Liver (tissue), 9 donors: ENCODE data around the gene PROZ. TPM values are rescaled to one million over a fixed set of nuclear protein-coding genes. Genes with fewer than 3 reads are reported as not detected.
A peak's percentile ranks its signal among the peaks of the same experiment; 100 is the strongest.

Source experiments
- DNase-seq: peaks from one replicate; pipeline ENCODE4 v3.0.0-alpha.2; 2017; ENCODE audit warnings: low spot score
- H3K27ac ChIP-seq, 2 donors: one replicate each; pipeline ENCODE4 v1.7.0; 2013; ENCODE audit warnings: inconsistent platforms in 2 of 2, low read length in 2 of 2, control low read depth in 1 of 2, low read depth in 1 of 2, mild to moderate bottlenecking in 1 of 2
- H3K27me3 ChIP-seq, 4 donors: one replicate each; pipeline versions ENCODE4 v1.6.1 to v1.7.0; 2013; ENCODE audit warnings: low read length in 3 of 4, inconsistent platforms in 1 of 4, mild to moderate bottlenecking in 1 of 4, moderate library complexity in 1 of 4; ENCODE audit not compliant: control insufficient read depth in 4 of 4, insufficient read depth in 4 of 4
- H3K36me3 ChIP-seq, 4 donors: one replicate each; pipeline versions ENCODE4 v1.6.1 to v1.7.0; 2013; ENCODE audit warnings: low read length in 3 of 4, mild to moderate bottlenecking in 3 of 4, low read depth in 1 of 4, moderate library complexity in 1 of 4; ENCODE audit not compliant: control insufficient read depth in 4 of 4, insufficient read depth in 3 of 4
- H3K4me1 ChIP-seq, 4 donors: one replicate each; pipeline versions ENCODE4 v1.6.1 to v1.7.0; 2013; ENCODE audit warnings: low read length in 3 of 4, mild to moderate bottlenecking in 3 of 4, moderate library complexity in 1 of 4; ENCODE audit not compliant: control insufficient read depth in 4 of 4, insufficient read depth in 4 of 4
- H3K4me3 ChIP-seq, 3 donors: one replicate each; pipeline versions ENCODE4 v1.6.1 to v1.7.0; 2013; ENCODE audit warnings: low read length in 3 of 3, control low read depth in 1 of 3, low read depth in 1 of 3, mild to moderate bottlenecking in 1 of 3
- H3K9ac ChIP-seq, 2 donors: one replicate each; pipeline ENCODE4 v1.7.0; 2013; ENCODE audit warnings: low read length in 2 of 2, mild to moderate bottlenecking in 2 of 2, moderate library complexity in 2 of 2, control low read depth in 1 of 2, low read depth in 1 of 2
- H3K9me3 ChIP-seq, 4 donors: one replicate each; pipeline versions ENCODE4 v1.6.1 to v1.7.0; 2013; ENCODE audit warnings: low read length in 3 of 4; ENCODE audit not compliant: control insufficient read depth in 4 of 4
- EGR1 ChIP-seq, 2 donors: IDR thresholded peaks; 2 replicates each; pipeline ENCODE4 v1.6.1; 2016 to 2018; ENCODE audit warnings: antibody characterized with exemption in 2 of 2, low read depth in 2 of 2
- FOXA1 ChIP-seq: IDR thresholded peaks from 2 replicates; pipeline ENCODE4 v1.6.1; 2016; ENCODE audit warnings: antibody characterized with exemption
- FOXA2 ChIP-seq: IDR thresholded peaks from 2 replicates; pipeline ENCODE4 v1.6.1; 2016; ENCODE audit warnings: antibody characterized with exemption
- GABPA ChIP-seq, 2 donors: IDR thresholded peaks in 1 of 2; conservative IDR thresholded peaks in 1 of 2; 2 replicates each; pipeline ENCODE4 v1.6.1; 2016; ENCODE audit warnings: antibody characterized with exemption in 2 of 2, mild to moderate bottlenecking in 1 of 2, moderate library complexity in 1 of 2
- HNF4A ChIP-seq, 2 donors: conservative IDR thresholded peaks; 2 replicates each; pipeline ENCODE4 v1.6.1; 2016; ENCODE audit warnings: antibody characterized with exemption in 2 of 2, mild to moderate bottlenecking in 2 of 2
- HNF4G ChIP-seq: IDR thresholded peaks from 2 replicates; pipeline ENCODE4 v1.6.1; 2016; ENCODE audit warnings: antibody characterized with exemption
- JUND ChIP-seq, 2 donors: IDR thresholded peaks; 2 replicates each; pipeline ENCODE4 v1.6.1; 2016; ENCODE audit warnings: antibody characterized with exemption in 2 of 2
- NR2F2 ChIP-seq: IDR thresholded peaks from 2 replicates; pipeline ENCODE4 v1.6.1; 2016; ENCODE audit warnings: antibody characterized with exemption
- RAD21 ChIP-seq, 2 donors: IDR thresholded peaks; 2 replicates each; pipeline ENCODE4 v1.6.1; 2016; ENCODE audit warnings: antibody characterized with exemption in 2 of 2, mild to moderate bottlenecking in 2 of 2
- RXRA ChIP-seq, 2 donors: IDR thresholded peaks; 2 replicates each; pipeline ENCODE4 v1.6.1; 2017 to 2018; ENCODE audit warnings: antibody characterized with exemption in 2 of 2, mild to moderate bottlenecking in 1 of 2
- SP1 ChIP-seq: IDR thresholded peaks from 2 replicates; pipeline ENCODE4 v1.6.1; 2018; ENCODE audit warnings: antibody characterized with exemption, mild to moderate bottlenecking
- TAF1 ChIP-seq: conservative IDR thresholded peaks from 2 replicates; pipeline ENCODE4 v1.6.1; 2016; ENCODE audit warnings: antibody characterized with exemption, mild to moderate bottlenecking
- YY1 ChIP-seq: IDR thresholded peaks from 2 replicates; pipeline ENCODE4 v1.6.1; 2016; ENCODE audit warnings: antibody characterized with exemption, mild to moderate bottlenecking
- WGBS: extraction: QIAGEN DNeasy Blood & Tissue Kit; methylation state at CpG from one replicate; pipeline ENCODE4 v1.1.7; 2013; 5-methylcytosine and 5-hydroxymethylcytosine counted together
- polyA plus RNA-seq, 2 donors: library from polyadenylated mRNA; stranded (reverse) in 1 of 2; unstranded in 1 of 2; fragments of 200-250 nt in 1 of 2; fragments of >200 nt in 1 of 2; fragmentation: Nextera tagmentation in 1 of 2; extraction: Ambion mirVana in 1 of 2; gene quantifications; one replicate each; pipeline versions ENCODE4 v1.2.1 to v1.2.3, GENCODE V29; 2013 to 2015
- total RNA-seq, 2 donors: library from RNA; depleted of rRNA; stranded (reverse); fragments of >200 nt; gene quantifications; one replicate each; pipeline ENCODE4 v1.2.3, GENCODE V29; 2014
- TF ChIP-seq, protein P1 (sequence below): IDR thresholded peaks from 2 replicates; pipeline ENCODE4 v1.6.1; 2016; ENCODE audit warnings: antibody characterized with exemption
- TF ChIP-seq, protein P2 (sequence below): IDR thresholded peaks from 2 replicates; pipeline ENCODE4 v1.6.1; 2016; ENCODE audit warnings: antibody characterized with exemption
- TF ChIP-seq, protein P3 (sequence below): fragments of 150-350 bp; IDR thresholded peaks from 2 replicates; pipeline ENCODE4 v1.5.1; 2017; ENCODE audit warnings: improper control_type of control experiment, low read depth, low read length; ENCODE audit not compliant: missing input control
- TF ChIP-seq, protein P4 (sequence below): IDR thresholded peaks from 2 replicates; pipeline ENCODE4 v1.6.1; 2016; ENCODE audit warnings: antibody characterized with exemption, mild to moderate bottlenecking
- TF ChIP-seq, protein P5 (sequence below): IDR thresholded peaks from 2 replicates; pipeline ENCODE4 v1.6.1; 2016; ENCODE audit warnings: antibody characterized with exemption
- donor health status: healthy.
- donor health status: healthy.
- donor health status: healthy.
- donor health status: healthy.
- donor health status: healthy.

PROZ gene
- total and polyA plus RNA-seq, 4 donors: 10.6 to 40.7 (median 30.3) TPM

DNA sequence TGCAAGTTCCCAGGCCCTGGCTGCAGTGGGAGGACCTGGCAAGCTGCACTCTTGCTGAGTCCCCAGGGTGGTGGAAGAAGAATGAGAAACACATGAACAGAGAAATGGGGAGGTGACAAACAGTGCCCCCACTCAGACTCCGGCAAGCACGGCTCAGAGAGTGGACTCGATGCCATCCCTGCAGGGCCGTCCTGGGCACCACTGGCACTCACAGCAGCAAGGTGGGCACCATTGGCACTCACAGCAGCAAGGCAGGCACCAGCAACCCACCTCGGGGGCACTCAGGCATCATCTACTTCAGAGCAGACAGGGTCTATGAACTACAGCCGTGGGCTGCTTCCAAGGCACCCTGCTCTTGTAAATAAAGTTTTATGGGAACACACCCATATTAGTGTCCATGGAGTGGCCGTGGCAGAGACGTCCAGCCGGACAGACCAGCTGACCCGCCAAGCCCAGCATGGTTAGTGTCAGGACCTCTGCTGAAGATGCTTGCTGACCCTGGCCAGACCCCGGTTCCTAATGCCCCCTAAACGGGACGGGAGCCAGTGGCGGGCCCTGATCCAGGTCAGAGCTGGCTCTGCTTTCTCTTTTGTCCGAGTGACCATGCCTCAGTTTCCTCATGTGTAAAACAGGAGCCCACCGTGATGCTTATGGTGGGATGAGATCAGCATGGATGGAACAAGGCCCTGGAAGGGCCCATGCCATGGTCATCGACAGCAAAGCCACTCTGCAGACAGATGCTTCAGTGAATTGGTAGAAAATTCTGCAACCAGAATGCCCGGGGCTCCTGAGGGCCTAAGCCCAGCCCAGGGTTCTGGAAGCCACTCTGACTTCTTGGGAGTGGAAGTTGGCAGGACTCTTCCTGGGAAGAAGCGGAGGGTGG lies 37.9 kb upstream of the PROZ start:
- no peaks in the 10 kb centered on the region for H3K9me3 ChIP-seq
- no peaks in the 10 kb centered on the region for H3K27me3 ChIP-seq
- H3K4me3 ChIP-seq: no peak overlapping the region
- H3K4me1 ChIP-seq: peaks cover 3 to 29% (median 18%) of the 10 kb centered on the region in 4 donors
- TF ChIP-seq HNF4A (conservative IDR thresholded peaks at IDR 0.05): no peak
- TF ChIP-seq, protein P1, sequence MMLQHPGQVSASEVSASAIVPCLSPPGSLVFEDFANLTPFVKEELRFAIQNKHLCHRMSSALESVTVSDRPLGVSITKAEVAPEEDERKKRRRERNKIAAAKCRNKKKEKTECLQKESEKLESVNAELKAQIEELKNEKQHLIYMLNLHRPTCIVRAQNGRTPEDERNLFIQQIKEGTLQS: no peak
- no peak for TF ChIP-seq RAD21 (IDR thresholded peaks at IDR 0.05)
- 85% methylated on average over 19 of the region's 19 CpGs for WGBS
- H3K27ac ChIP-seq: no peak overlapping the region
- H3K9ac ChIP-seq: no peak overlapping the region
- H3K36me3 ChIP-seq: peaks cover 0 to 5% (median 3%) of the 10 kb centered on the region in 4 donors
- DNase-seq: peak; percentile 27

DNA sequence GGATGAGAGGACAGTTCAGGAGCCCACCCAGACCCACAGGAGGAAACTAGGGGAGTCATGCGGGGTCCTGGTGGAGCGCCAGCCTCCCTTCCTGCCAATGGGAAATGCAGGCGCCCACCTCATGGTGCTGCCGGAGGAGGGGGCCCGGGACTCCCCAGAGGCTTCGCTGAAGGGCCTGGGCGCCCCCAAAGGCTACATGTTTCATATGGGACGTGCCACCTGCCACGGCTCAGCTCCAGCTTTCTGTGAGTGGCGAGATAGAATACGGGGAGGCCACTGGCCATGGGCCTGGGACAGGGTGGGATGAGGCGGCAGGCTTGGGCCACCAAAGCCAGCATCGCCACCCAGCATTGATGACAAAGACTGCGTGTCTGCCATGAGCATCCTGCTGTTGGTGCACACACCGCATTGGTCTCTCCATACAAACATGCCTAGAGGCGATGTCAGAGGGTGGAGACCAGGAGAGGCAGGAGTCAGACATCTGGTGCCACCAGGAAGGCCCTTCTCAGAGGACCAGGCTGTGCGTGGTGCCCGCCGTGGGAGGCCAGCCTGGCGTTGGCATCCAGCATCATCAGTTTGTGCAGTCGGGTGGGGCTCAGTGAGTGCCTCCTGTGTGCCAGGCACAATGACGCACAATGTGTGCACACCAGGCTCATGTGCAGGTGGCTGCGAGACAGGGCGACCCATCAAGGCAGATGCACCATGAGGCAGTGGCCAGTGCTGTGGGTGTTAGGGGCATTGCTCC lies 37.1 kb upstream of the PROZ start:
- peak; percentile 21 for DNase-seq
- H3K9ac ChIP-seq: no peak overlapping the region
- WGBS: 93% methylated on average over 24 of the region's 24 CpGs

More for the DNA sequence above, 37.1 kb upstream of the PROZ start:
- TF ChIP-seq FOXA1 (no peak), GABPA (IDR thresholded peaks at IDR 0.05 in 1 of 2, conservative IDR thresholded peaks at IDR 0.05 in 1 of 2) (no peak), NR2F2 (no peak), RAD21 (IDR thresholded peaks at IDR 0.05) (no peak), FOXA2 (no peak), SP1 (no peak), HNF4A (conservative IDR thresholded peaks at IDR 0.05) (no peak), HNF4G (no peak), JUND (IDR thresholded peaks at IDR 0.05) (no peak), TAF1 (no peak), RXRA (IDR thresholded peaks at IDR 0.05) (no peak), EGR1 (IDR thresholded peaks at IDR 0.05; ENCODE audit: low read depth in 2 of 2) (no peak), YY1 (no peak)
- TF ChIP-seq, protein P2, sequence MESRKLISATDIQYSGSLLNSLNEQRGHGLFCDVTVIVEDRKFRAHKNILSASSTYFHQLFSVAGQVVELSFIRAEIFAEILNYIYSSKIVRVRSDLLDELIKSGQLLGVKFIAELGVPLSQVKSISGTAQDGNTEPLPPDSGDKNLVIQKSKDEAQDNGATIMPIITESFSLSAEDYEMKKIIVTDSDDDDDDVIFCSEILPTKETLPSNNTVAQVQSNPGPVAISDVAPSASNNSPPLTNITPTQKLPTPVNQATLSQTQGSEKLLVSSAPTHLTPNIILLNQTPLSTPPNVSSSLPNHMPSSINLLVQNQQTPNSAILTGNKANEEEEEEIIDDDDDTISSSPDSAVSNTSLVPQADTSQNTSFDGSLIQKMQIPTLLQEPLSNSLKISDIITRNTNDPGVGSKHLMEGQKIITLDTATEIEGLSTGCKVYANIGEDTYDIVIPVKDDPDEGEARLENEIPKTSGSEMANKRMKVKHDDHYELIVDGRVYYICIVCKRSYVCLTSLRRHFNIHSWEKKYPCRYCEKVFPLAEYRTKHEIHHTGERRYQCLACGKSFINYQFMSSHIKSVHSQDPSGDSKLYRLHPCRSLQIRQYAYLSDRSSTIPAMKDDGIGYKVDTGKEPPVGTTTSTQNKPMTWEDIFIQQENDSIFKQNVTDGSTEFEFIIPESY: no peak
- TF ChIP-seq, protein P3, sequence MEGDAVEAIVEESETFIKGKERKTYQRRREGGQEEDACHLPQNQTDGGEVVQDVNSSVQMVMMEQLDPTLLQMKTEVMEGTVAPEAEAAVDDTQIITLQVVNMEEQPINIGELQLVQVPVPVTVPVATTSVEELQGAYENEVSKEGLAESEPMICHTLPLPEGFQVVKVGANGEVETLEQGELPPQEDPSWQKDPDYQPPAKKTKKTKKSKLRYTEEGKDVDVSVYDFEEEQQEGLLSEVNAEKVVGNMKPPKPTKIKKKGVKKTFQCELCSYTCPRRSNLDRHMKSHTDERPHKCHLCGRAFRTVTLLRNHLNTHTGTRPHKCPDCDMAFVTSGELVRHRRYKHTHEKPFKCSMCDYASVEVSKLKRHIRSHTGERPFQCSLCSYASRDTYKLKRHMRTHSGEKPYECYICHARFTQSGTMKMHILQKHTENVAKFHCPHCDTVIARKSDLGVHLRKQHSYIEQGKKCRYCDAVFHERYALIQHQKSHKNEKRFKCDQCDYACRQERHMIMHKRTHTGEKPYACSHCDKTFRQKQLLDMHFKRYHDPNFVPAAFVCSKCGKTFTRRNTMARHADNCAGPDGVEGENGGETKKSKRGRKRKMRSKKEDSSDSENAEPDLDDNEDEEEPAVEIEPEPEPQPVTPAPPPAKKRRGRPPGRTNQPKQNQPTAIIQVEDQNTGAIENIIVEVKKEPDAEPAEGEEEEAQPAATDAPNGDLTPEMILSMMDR: no peak
- TF ChIP-seq, protein P4, sequence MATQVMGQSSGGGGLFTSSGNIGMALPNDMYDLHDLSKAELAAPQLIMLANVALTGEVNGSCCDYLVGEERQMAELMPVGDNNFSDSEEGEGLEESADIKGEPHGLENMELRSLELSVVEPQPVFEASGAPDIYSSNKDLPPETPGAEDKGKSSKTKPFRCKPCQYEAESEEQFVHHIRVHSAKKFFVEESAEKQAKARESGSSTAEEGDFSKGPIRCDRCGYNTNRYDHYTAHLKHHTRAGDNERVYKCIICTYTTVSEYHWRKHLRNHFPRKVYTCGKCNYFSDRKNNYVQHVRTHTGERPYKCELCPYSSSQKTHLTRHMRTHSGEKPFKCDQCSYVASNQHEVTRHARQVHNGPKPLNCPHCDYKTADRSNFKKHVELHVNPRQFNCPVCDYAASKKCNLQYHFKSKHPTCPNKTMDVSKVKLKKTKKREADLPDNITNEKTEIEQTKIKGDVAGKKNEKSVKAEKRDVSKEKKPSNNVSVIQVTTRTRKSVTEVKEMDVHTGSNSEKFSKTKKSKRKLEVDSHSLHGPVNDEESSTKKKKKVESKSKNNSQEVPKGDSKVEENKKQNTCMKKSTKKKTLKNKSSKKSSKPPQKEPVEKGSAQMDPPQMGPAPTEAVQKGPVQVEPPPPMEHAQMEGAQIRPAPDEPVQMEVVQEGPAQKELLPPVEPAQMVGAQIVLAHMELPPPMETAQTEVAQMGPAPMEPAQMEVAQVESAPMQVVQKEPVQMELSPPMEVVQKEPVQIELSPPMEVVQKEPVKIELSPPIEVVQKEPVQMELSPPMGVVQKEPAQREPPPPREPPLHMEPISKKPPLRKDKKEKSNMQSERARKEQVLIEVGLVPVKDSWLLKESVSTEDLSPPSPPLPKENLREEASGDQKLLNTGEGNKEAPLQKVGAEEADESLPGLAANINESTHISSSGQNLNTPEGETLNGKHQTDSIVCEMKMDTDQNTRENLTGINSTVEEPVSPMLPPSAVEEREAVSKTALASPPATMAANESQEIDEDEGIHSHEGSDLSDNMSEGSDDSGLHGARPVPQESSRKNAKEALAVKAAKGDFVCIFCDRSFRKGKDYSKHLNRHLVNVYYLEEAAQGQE: no peak
- TF ChIP-seq, protein P1: no peak
- TF ChIP-seq, protein P5, sequence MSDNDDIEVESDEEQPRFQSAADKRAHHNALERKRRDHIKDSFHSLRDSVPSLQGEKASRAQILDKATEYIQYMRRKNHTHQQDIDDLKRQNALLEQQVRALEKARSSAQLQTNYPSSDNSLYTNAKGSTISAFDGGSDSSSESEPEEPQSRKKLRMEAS: no peak
- Histone ChIP-seq H3K4me1 (peaks cover 3 to 29% (median 18%) of the 10 kb centered on the region in 4 donors), H3K4me3 (no peak overlapping the region), H3K27me3 (no peaks in the 10 kb centered on the region), H3K9me3 (no peaks in the 10 kb centered on the region), H3K27ac (no peak overlapping the region), H3K36me3 (peaks cover 0 to 4% (median 1%) of the 10 kb centered on the region in 4 donors)
